Neural crest cell (in vitro differentiated cells): Measurements from ENCODE around the gene KCNMB3. TPM values are rescaled to one million over a fixed set of nuclear protein-coding genes. Genes with fewer than 3 reads are reported as not detected.

Source experiments
- DNase-seq: peaks from one replicate; pipeline ENCODE4 v3.0.0; 2021; ENCODE audit warnings: low read depth, mixed read lengths, low spot score
- H3K27ac Mint-ChIP-seq: one replicate; pipeline ENCODE4 v1.8.0; 2021; ENCODE audit warnings: mild to moderate bottlenecking, mixed read lengths; ENCODE audit not compliant: unreplicated experiment
- H3K27me3 Mint-ChIP-seq: 2 replicates; pipeline ENCODE4 v1.8.0; 2021; ENCODE audit warnings: low read depth, mild to moderate bottlenecking, mixed read lengths
- H3K36me3 Mint-ChIP-seq: 2 replicates; pipeline ENCODE4 v1.8.0; 2021; ENCODE audit warnings: low read depth, mild to moderate bottlenecking, mixed read lengths
- H3K4me1 Mint-ChIP-seq: 2 replicates; pipeline ENCODE4 v1.8.0; 2021; ENCODE audit warnings: mixed read lengths
- H3K4me3 Mint-ChIP-seq: one replicate; pipeline ENCODE4 v1.8.0; 2021; ENCODE audit warnings: mild to moderate bottlenecking, mixed read lengths
- H3K9me3 Mint-ChIP-seq: 2 replicates; pipeline ENCODE4 v1.8.0; 2021; ENCODE audit warnings: mixed read lengths
- total RNA-seq: library from RNA; stranded (reverse); gene quantifications from 2 replicates; pipeline ENCODE4 v1.2.1, GENCODE V29; 2021
- TF ChIP-seq, protein P1 (sequence below): fragments of 200-600 bp; sonication (generic); conservative IDR thresholded peaks from 2 replicates; pipeline ENCODE4 v1.5.0; 2021; ENCODE audit warnings: antibody characterized with exemption, mild to moderate bottlenecking

KCNMB3 gene
- total RNA-seq, 1 donor from 2014 or later: 3.1 TPM

DNA sequence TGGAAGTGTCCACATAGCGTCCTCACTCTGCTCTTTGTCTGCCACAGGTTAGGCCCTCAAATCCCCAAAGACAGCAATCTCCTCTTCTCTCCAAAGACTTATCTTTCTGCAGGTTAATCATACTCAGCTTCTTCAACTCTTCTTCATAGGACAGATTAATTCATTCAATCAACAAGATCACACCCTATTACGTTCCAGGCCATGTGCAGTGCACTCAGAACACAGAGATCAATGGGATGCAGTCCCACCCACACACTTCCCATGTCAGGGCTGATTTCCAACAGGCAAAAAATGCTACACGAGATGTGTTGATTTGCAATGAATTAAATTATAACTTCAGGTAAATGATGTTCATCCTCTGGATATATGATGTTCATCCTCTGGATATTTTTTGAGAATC lies 38.4 kb upstream of the KCNMB3 start:
- Mint-ChIP-seq H3K4me1 (no peaks in the 10 kb centered on the region), H3K9me3 (no peaks in the 10 kb centered on the region), H3K4me3 (no peak overlapping the region), H3K36me3 (no peaks in the 10 kb centered on the region), H3K27me3 (no peaks in the 10 kb centered on the region), H3K27ac (no peak overlapping the region)
- no peak for DNase-seq
- TF ChIP-seq, protein P1, sequence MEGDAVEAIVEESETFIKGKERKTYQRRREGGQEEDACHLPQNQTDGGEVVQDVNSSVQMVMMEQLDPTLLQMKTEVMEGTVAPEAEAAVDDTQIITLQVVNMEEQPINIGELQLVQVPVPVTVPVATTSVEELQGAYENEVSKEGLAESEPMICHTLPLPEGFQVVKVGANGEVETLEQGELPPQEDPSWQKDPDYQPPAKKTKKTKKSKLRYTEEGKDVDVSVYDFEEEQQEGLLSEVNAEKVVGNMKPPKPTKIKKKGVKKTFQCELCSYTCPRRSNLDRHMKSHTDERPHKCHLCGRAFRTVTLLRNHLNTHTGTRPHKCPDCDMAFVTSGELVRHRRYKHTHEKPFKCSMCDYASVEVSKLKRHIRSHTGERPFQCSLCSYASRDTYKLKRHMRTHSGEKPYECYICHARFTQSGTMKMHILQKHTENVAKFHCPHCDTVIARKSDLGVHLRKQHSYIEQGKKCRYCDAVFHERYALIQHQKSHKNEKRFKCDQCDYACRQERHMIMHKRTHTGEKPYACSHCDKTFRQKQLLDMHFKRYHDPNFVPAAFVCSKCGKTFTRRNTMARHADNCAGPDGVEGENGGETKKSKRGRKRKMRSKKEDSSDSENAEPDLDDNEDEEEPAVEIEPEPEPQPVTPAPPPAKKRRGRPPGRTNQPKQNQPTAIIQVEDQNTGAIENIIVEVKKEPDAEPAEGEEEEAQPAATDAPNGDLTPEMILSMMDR: no peak

DNA sequence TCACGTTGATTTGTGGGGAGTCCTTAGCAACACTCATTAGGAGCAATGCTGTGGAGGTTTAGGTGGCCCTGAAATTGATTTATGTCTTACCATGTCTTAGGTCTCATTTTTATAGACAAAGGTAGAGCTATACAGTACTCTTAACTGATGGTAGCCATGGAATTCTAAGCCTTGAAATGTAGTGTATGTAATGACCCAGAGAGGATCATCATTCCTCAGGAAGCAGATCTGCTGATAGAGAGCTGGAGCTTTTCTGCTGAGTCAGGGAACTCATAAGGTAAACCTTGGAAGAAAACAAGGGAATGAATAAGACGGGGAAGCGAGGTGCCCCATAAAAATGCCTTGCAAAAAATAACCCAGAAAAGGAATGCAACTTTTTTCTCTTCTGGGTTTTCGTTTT lies 37.9 kb upstream of the KCNMB3 start:
- Mint-ChIP-seq H3K9me3 (no peaks in the 10 kb centered on the region), H3K4me1 (no peaks in the 10 kb centered on the region), H3K4me3 (no peak overlapping the region), H3K27me3 (no peaks in the 10 kb centered on the region), H3K36me3 (no peaks in the 10 kb centered on the region), H3K27ac (no peak overlapping the region)
- no peak for DNase-seq
- TF ChIP-seq, protein P1: no peak

DNA sequence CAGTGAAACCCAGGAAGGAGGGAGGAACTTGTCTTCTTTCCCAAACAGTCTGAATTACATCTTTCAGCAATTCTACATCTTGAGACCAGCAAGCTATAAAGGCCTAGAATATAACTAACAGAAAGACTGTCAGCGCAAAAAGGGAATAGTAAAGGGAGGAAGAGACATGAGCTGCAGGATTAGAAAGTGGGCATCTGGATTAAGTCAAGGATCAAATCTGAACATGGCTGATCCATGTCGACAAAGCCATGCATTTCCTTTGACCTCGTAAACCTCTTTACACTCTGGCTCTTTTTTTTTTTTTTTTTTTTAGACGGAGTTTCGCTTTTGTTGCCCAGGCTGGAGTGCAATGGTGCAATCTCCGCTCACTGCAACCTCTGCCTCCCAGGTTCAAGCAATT lies 35.4 kb upstream of the KCNMB3 start:
- no peaks in the 10 kb centered on the region for H3K27me3 Mint-ChIP-seq
- no peak for DNase-seq
- H3K9me3 Mint-ChIP-seq: no peaks in the 10 kb centered on the region
- no peak overlapping the region for H3K4me3 Mint-ChIP-seq
- no peaks in the 10 kb centered on the region for H3K4me1 Mint-ChIP-seq
- H3K36me3 Mint-ChIP-seq: no peaks in the 10 kb centered on the region
- no peak overlapping the region for H3K27ac Mint-ChIP-seq
- TF ChIP-seq, protein P1: no peak

DNA sequence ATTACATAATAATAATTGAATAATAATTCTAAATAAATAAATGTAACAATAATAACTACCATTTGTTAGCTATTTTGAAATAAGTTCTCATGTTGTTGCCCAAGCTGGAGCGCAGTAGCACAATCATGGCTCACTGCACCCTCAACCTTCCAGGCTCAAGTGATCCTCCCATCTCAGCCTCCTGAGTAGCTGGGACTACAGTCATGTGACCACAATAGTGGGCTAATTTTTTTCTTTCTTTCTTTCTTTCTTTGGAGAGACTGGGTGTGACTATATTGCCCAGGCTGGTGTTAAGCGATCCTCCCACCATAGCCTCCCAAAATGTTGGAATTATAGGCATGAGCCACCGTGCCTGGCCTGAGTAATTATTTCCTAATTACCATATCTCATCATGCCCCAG lies 30.9 kb upstream of the KCNMB3 start:
- no peaks in the 10 kb centered on the region for H3K9me3 Mint-ChIP-seq
- no peaks in the 10 kb centered on the region for H3K27me3 Mint-ChIP-seq
- no peaks in the 10 kb centered on the region for H3K36me3 Mint-ChIP-seq
- no peak overlapping the region for H3K27ac Mint-ChIP-seq
- H3K4me1 Mint-ChIP-seq: no peaks in the 10 kb centered on the region
- no peak for DNase-seq
- TF ChIP-seq, protein P1: no peak
- H3K4me3 Mint-ChIP-seq: no peak overlapping the region

DNA sequence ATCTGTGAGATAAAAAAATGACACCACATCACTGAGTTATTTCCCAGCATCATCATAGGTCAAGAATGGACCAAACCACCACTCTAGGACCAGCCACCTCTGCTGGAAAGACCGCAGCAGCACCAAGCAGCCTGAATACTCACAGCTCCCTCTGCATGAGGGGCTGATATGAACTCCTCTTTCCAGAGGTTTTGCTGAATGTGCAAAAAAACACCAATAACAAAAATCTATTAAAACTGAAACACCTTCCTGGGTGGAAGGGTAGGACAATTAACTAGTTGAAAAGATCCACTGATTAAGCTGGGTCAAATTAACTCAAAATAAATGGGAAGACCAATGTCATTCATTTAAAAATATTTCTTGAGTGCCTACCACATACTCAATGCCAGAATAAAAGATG lies 28.9 kb upstream of the KCNMB3 start:
- no peak for DNase-seq
- H3K4me3 Mint-ChIP-seq: no peak overlapping the region
- TF ChIP-seq, protein P1: no peak
- H3K4me1 Mint-ChIP-seq: no peaks in the 10 kb centered on the region
- peaks cover 3% of the 10 kb centered on the region for H3K9me3 Mint-ChIP-seq
- no peaks in the 10 kb centered on the region for H3K27me3 Mint-ChIP-seq
- no peak overlapping the region for H3K27ac Mint-ChIP-seq
- H3K36me3 Mint-ChIP-seq: no peaks in the 10 kb centered on the region
